Erythroblast (primary cell): ENCODE data around the gene CFAP77.

ENCODE experiments used
- DNase-seq, 2 experiments: peaks; one replicate each; lab custom pipeline; 2025; lab: John Stamatoyannopoulos, UW
- GATA1 ChIP-seq: IDR thresholded peaks from 2 replicates; pipeline ENCODE4 v1.6.1; 2011; ENCODE audit warnings: low read depth, mild to moderate bottlenecking, control low read depth, low read length, moderate library complexity
- POLR2A ChIP-seq: IDR thresholded peaks from 2 replicates; pipeline ENCODE4 v1.6.1; 2011; ENCODE audit warnings: mild to moderate bottlenecking, low read length

The CFAP77 gene

GRCh38 chr9:132590037-132590317 is 180.0 kb downstream of the CFAP77 start:
- TF ChIP-seq POLR2A (no peak), GATA1 (no peak)
- DNase-seq = no peak

DNA sequence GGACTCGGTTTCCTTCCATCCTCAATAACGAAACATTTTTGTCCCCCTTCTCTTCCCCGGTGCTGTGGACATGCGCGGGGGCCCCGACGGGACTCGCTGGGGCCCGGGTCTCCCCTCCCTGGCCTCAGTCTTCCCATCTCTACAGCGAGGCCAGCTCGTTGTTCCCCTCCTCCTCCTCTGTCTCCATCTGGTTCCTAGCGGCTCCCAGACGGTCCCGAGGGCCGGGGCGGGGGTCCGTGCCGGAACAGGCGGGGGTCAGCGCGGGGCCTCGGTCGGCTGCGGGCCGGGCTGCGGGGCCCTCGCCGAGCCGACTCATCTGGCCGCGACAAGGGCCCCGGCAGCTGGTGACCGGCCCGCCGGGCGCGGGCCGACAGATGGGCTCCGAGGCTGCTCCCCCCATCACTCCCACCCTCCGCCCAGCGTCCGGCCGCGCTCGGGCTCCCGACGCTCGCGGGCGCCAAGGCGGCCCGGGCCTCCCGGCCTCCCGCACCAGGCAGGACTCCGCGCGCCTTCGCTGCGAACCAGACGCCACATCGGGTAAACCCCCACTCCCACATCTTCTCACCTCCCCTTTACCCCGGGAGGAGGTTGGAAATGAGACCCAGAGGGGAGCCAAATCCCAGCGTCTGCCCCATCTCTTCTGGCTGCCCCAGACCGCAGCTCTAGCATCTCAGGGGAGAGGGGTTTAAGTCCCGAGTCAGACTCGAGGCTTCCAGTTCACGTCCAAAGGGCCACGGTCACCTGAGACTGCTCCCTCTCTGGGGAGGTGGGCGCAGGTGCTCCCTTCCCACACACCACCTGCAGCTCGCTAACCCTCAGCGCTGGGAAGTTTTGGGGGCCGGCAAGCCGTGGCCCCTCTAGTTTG is 180.5 kb downstream of the CFAP77 start:
- no peak for DNase-seq
- TF ChIP-seq GATA1 (no peak), POLR2A (no peak)

- no peak for DNase-seq
- TF ChIP-seq POLR2A (no peak), GATA1 (no peak)
Measured at GRCh38 chr9:132591244-132591643, 181.2 kb downstream of the CFAP77 start.

DNA sequence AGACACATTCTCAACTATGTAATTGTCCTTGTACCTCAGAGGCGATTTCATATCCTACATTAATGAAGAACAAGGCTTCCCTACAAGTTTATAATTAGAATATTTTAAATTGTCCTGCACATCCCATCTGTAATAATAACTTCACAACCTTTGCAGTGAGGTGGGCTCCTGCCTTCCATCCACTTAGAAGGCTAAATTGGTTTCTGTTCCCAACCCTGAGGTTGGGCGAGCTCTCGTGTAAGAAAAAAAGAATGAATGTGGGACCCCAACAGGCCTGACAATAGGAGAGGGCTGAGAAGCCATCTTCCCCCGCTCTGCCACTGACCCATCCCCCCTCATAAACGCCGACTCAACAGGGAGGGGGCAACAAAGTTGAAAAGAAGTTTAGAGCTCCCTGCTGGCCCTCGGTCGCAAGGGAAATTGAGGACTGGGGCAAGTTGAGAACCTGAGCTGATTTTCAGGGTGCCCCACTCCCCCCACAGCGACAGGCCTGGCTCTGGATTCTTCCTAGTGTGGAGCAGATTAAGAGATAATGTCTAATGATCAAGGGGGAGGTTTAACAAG is 181.8 kb downstream of the CFAP77 start:
- DNase-seq = no peak

GRCh38 chr9:132592451-132592850 is 182.4 kb downstream of the CFAP77 start:
- TF ChIP-seq GATA1 (no peak), POLR2A (no peak)
- DNase-seq = no peak

More for the DNA sequence above, 181.8 kb downstream of the CFAP77 start:
- TF ChIP-seq GATA1 = no peak

GRCh38 chr9:132594412-132594811 is 184.4 kb downstream of the CFAP77 start:
- no peak for DNase-seq
- TF ChIP-seq POLR2A (no peak), GATA1 (no peak)

DNA sequence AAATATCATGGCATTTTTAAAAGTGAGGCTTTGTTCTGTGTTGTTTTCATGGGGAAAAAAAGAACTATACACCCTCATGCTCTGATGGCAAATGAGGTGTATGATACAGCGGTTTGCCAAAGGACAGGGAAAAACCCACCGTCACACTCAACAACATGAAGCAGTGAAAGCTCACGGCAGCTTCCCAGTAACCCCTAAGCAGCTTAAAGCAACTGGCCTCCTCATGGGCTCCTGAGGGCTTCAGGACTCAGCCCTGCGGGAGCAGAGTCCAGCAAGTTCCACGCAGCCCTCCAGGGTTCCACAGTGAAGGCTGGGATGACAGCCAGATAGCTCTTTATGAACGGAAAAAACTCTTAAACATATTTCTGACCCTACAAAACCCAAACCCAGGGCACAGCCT is 185.3 kb downstream of the CFAP77 start:
- no peak for TF ChIP-seq GATA1
- no peak for TF ChIP-seq POLR2A

GRCh38 chr9:132596200-132596599 is 186.2 kb downstream of the CFAP77 start:
- no peak for DNase-seq
- TF ChIP-seq POLR2A (no peak), GATA1 (no peak)

More for the DNA sequence above, 185.3 kb downstream of the CFAP77 start:
- no peak for DNase-seq

- TF ChIP-seq POLR2A (no peak), GATA1 (no peak)
- DNase-seq = no peak
Measured at GRCh38 chr9:132597073-132597775, 187.2 kb downstream of the CFAP77 start.

- TF ChIP-seq POLR2A = no peak
- TF ChIP-seq GATA1 = no peak
- DNase-seq = no peak
Measured at GRCh38 chr9:132600326-132600984, 190.4 kb downstream of the CFAP77 start.

- no peak for TF ChIP-seq POLR2A
- no peak for TF ChIP-seq GATA1
- no peak for DNase-seq
Measured at GRCh38 chr9:132602207-132602606, 192.2 kb downstream of the CFAP77 start.

GRCh38 chr9:132605387-132605786 is 195.4 kb downstream of the CFAP77 start:
- no peak for DNase-seq
- no peak for TF ChIP-seq POLR2A
- no peak for TF ChIP-seq GATA1

DNA sequence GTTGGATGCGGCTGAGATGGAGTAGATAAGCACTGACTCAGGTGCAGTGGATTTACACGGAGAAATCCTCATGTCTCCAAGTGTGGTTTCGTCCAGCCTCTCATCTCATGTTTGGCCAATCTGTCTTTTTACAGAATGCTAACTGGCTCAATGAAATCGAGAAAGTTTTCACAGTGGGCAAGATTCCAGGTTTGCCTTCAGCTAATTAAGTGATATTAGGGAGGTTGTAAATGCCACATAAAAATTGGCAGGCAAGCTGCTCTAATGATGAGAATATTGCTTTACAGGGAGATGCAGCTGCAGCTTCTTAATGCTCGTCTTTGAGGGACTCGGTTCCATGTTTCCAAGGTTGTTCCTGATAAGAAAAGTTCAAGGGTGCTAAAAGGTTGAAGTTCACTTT is 196.1 kb downstream of the CFAP77 start:
- no peak for DNase-seq
- TF ChIP-seq POLR2A (no peak), GATA1 (no peak)

DNA sequence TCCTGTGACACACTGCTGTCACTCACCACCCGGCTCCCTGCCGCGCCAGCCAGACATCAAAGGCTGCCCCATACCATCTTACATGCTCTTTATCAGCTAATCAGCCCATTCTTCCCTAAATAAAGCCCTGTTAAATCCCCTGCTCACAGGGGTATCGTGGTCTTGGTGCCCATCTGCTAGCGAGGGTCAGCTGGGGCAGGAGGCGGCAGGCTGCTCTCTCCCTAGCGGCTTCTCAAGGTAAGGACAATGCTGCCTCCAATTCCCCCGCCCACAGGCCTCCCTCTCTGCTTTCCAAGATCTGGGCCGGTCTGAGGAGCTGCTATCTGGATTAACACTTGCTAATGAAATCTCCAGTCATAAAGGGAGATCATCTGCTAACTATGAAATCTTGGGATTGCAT is 199.2 kb downstream of the CFAP77 start:
- TF ChIP-seq GATA1 (no peak), POLR2A (no peak)
- no peak for DNase-seq
